ENCODE results near the gene ANKRD62.

The ANKRD62 gene

GRCh38 chr18:12093520-12094257 lies at the start of gene ANKRD62:
ANKRD62 (plus strand) TSS chr18:12093843; CDS start chr18:12094018, 175 bp downstream.
- DNase-seq: no peak

- no peak for DNase-seq
These were observed 49.1 kb upstream of the ANKRD62 start for GRCh38 chr18:12044591-12044990.

GRCh38 chr18:12046046-12046750 lies 47.4 kb upstream of the ANKRD62 start:
- DNase-seq: no peak

GRCh38 chr18:12046751-12047335 lies 46.8 kb upstream of the ANKRD62 start:
- no peak for DNase-seq

- no peak for DNase-seq
These were observed 45.4 kb upstream of the ANKRD62 start for GRCh38 chr18:12048010-12048826.

- DNase-seq: no peak
These were observed 44.8 kb upstream of the ANKRD62 start for GRCh38 chr18:12048827-12049175.

GRCh38 chr18:12049978-12050811 lies 43.4 kb upstream of the ANKRD62 start:
- no peak for DNase-seq

GRCh38 chr18:12052866-12053265 lies 40.8 kb upstream of the ANKRD62 start:
- DNase-seq: no peak

GRCh38 chr18:12053289-12053688 lies 40.4 kb upstream of the ANKRD62 start:
- no peak for DNase-seq

GRCh38 chr18:12056034-12056883 lies 37.4 kb upstream of the ANKRD62 start:
- no peak for DNase-seq

- no peak for DNase-seq
These were observed 36.7 kb upstream of the ANKRD62 start for GRCh38 chr18:12056884-12057402.

- DNase-seq: no peak
These were observed 36.1 kb upstream of the ANKRD62 start for GRCh38 chr18:12057419-12058039.

GRCh38 chr18:12059334-12060181 lies 34.1 kb upstream of the ANKRD62 start:
- DNase-seq: no peak

GRCh38 chr18:12060182-12060870 lies 33.3 kb upstream of the ANKRD62 start:
- no peak for DNase-seq

GRCh38 chr18:12061685-12062084 lies 32.0 kb upstream of the ANKRD62 start:
- no peak for DNase-seq

GRCh38 chr18:12062974-12063373 lies 30.7 kb upstream of the ANKRD62 start:
- no peak for DNase-seq

- no peak for DNase-seq
These were observed 29.4 kb upstream of the ANKRD62 start for GRCh38 chr18:12064086-12064763.

- DNase-seq: no peak
These were observed 28.2 kb upstream of the ANKRD62 start for GRCh38 chr18:12065397-12065796.
